GM12875 (cell line): ENCODE data around the gene ATG12.

Experiments used
- H3K4me3 ChIP-seq: one replicate; pipeline ENCODE4 v1.5.1; 2011; ENCODE audit warnings: low read depth, low read length, control low read depth
- CTCF ChIP-seq: IDR thresholded peaks from 2 replicates; pipeline ENCODE4 v1.5.1; 2011; ENCODE audit warnings: low read depth, mild to moderate bottlenecking, control low read depth, inconsistent platforms, low read length, moderate library complexity, borderline replicate concordance; ENCODE audit not compliant: insufficient read depth

ATG12 gene

GRCh38 chr5:115795700-115796099, 45.7 kb downstream of the ATG12 start:
- no peak for TF ChIP-seq CTCF
- H3K4me3 ChIP-seq: no peak overlapping the region

DNA sequence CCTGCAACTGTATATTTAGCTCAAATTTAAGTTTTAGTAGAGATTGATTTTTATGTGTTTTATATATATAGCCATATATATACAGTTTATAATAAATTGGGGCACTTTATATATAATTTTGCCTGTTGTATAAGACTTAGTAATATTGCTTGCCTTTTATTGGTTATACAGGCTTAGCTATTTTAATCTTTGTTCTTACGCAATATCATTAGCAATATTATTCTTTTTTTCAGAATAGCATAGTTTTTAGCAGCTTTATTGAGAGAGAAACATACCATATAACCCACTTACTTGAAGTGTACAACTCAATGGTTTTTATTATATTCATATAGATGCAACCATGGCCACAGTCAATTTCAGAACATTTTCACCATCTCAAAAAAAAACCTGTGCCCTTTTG, 52.9 kb downstream of the ATG12 start:
- no peak overlapping the region for H3K4me3 ChIP-seq
- TF ChIP-seq CTCF: no peak

- TF ChIP-seq CTCF: no peak
- no peak overlapping the region for H3K4me3 ChIP-seq
These were observed 53.9 kb downstream of the ATG12 start for GRCh38 chr5:115787426-115787825.

DNA sequence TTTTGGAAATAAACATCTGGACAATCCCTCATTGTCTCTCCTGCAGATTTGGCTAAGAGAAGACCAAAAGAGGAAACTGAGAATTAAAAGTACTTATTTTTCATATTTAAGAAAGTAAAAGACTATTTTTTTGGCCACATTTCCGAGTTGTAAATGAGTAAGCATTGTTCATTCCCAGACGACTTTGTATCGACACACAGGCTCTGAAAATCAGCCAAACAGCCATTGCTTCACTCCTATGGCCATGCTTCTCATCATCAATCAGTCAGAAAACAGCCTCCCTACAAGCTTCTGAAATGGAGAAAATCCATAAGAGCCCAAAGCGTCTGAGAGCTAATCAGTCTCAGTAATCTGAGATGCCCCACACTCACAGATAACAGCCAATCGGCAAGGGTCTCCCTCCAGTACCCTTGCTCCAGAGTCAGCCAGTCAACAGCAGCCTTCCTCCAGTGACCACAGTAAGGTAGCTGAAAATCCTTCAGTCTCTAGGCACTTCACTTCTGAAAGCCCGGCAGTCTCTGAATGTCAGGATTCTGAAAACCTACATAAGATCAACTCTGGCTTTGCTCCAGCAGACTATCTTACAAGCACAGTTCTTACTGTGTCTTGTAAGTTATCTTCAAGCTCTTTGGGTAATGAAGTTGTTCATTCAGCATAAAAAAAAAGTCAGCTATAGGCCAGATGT, 55.8 kb downstream of the ATG12 start:
- H3K4me3 ChIP-seq: no peak overlapping the region
- TF ChIP-seq CTCF: no peak

GRCh38 chr5:115778417-115778816, 62.9 kb downstream of the ATG12 start:
- TF ChIP-seq CTCF: no peak
- no peak overlapping the region for H3K4me3 ChIP-seq
